ENCODE results near the gene KLHL20.

DNA sequence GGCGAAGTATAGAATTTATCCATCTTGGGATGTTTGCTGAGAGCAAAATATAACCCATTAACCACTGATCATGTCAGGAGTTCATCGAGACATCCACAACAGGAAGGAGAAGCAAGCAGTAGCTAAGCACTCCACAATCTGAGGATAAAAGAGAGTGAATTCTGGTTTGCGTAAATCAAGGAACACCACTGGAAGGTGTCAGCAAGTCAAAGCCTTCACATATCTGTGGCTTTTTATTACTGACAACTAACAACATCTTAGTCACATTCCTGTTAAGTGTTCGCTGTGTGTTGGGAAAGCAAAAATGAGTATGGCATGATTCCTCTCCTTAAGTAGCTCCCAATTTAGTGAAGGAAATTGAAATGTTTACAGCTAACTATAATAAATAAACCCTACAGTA is 65.2 kb downstream of the KLHL20 start:
- TF ChIP-seq, protein P1, sequence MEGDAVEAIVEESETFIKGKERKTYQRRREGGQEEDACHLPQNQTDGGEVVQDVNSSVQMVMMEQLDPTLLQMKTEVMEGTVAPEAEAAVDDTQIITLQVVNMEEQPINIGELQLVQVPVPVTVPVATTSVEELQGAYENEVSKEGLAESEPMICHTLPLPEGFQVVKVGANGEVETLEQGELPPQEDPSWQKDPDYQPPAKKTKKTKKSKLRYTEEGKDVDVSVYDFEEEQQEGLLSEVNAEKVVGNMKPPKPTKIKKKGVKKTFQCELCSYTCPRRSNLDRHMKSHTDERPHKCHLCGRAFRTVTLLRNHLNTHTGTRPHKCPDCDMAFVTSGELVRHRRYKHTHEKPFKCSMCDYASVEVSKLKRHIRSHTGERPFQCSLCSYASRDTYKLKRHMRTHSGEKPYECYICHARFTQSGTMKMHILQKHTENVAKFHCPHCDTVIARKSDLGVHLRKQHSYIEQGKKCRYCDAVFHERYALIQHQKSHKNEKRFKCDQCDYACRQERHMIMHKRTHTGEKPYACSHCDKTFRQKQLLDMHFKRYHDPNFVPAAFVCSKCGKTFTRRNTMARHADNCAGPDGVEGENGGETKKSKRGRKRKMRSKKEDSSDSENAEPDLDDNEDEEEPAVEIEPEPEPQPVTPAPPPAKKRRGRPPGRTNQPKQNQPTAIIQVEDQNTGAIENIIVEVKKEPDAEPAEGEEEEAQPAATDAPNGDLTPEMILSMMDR (IDR thresholded peaks at IDR 0.05): no peak
- TF ChIP-seq POLR2A (IDR thresholded peaks at IDR 0.05): no peak
